Endometrium (tissue), 2 donors: ENCODE data around the gene RBBP9.
"Not testable (repeated sequence)": the region's sequence is repeated elsewhere in the genome, so short reads cannot be mapped to it uniquely, and the experiment has no call there.

Experiments used
- FAIRE-seq: peaks from 2 replicates; lab custom pipeline; 2012; peaks lifted over from hg19 to GRCh38; lab: Jason Lieb, UNC
- donor health status: control.
- donor health status: control.

The RBBP9 gene

GRCh38 chr20:18496740-18497592, at the start of gene RBBP9:
RBBP9 (minus strand) TSS chr20:18497225; CDS start chr20:18497167, 58 bp downstream.
- no peak for FAIRE-seq

GRCh38 chr20:18545566-18545965, 48.5 kb upstream of the RBBP9 start:
- FAIRE-seq = no peak

DNA sequence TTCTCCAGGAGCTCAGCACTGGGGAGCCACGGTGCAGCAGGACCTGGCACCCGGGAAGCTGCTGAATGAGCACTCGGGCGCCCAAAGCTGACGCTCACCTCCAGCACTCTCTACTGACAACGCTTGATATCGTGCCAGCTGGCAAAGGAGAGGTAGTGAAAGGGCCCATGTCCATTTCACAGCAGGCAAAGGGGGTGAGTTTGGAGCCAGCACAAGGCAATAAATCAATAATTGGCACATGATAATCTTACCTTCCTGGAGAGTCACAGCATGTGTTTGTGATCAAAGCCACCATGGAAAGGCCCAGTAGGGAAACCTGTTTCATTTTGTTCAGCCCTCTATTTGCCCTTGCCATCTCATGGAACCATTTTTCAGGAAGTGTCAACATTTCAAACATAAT, 46.9 kb upstream of the RBBP9 start:
- FAIRE-seq = no peak

DNA sequence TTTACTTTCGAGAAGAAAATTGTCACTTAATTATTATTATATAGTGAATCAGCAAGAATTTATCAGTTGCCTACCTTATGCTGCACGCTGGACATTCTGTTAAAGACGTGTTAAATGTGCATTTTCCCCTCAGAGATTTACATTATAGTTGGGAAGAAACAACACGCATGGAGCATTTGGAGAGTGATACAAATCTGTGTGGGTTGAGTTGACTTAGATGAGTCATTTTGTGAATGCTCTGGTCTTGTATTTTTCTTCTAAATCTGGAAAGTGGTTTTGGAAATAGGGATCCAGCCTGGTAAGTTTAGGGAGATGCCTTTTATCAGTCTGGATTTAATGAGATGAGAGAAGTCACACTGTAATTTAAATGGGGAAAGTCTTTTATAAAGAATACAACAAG, 46.2 kb upstream of the RBBP9 start:
- FAIRE-seq = no peak

- FAIRE-seq = no peak
Observed at GRCh38 chr20:18541741-18542140, 44.7 kb upstream of the RBBP9 start.

GRCh38 chr20:18537651-18538050, 40.6 kb upstream of the RBBP9 start:
- no peak for FAIRE-seq

- FAIRE-seq = no peak
Observed at GRCh38 chr20:18533978-18534644, 37.1 kb upstream of the RBBP9 start.

GRCh38 chr20:18533491-18533890, 36.5 kb upstream of the RBBP9 start:
- FAIRE-seq = no peak

GRCh38 chr20:18532626-18533025, 35.6 kb upstream of the RBBP9 start:
- FAIRE-seq = no peak

- FAIRE-seq = no peak
Observed at GRCh38 chr20:18529041-18529440, 32.0 kb upstream of the RBBP9 start.

- FAIRE-seq = no peak
Observed at GRCh38 chr20:18527836-18528235, 30.8 kb upstream of the RBBP9 start.

DNA sequence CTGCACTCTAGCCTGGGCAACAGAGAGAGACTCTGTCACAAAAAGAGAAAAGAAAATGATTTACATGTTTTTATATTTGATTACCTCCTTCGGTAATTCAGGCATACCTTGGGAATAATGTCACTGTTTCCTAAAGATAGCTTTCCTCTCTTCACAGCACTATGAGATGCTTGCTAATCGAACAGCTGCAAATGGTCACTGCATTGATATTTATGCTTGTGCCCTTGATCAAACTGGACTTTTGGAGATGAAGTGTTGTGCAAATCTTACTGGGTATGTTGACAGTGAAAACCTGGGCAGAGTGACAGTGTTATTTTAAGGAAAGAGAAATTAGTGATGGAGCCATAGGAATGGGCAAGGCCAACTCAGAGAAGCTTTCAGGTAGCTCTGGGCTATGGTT, 30.3 kb upstream of the RBBP9 start:
- no peak for FAIRE-seq

- not testable (repeated sequence) for FAIRE-seq
Observed at GRCh38 chr20:18526761-18527160, 29.7 kb upstream of the RBBP9 start.

DNA sequence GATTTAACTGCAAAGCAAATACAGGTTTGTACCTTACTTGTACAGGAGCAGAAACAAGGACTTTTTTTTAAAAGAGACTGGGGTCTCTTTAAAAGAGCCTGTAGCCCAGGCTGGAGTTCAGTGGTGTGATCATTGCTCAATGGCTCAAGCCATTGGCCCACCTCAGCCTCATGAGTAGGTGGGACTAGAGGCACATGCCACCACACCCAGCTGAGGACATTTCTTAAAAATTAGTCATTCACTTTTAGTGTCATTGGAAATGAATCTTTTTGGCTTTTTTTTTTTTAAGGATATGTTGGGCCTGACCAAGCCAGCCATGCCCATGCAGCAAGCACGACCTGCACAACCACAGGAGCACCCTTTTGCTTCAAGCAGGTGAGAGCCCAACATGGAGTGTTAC, 27.6 kb upstream of the RBBP9 start:
- no peak for FAIRE-seq

GRCh38 chr20:18523066-18523465, 26.0 kb upstream of the RBBP9 start:
- FAIRE-seq = no peak

DNA sequence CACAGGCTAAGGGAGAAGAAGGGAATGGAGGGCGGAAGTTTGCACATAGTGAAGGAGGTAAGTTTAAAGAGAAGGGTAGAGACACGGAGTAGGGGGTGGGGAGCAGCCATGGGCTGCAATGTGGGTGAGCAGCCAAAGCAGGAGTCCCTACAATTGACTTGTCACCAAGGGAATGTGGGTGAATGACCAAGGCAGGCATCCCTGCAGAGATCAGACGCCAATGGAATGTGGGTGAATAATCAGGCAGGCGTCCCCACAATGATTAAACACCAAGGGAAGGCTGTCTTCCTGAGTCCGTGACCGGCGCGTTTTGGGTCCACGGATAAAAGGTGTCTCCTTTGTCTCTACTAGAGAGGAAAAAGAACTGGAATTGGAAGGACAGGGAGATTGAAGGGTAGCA, 25.0 kb upstream of the RBBP9 start:
- FAIRE-seq = not testable (repeated sequence)

DNA sequence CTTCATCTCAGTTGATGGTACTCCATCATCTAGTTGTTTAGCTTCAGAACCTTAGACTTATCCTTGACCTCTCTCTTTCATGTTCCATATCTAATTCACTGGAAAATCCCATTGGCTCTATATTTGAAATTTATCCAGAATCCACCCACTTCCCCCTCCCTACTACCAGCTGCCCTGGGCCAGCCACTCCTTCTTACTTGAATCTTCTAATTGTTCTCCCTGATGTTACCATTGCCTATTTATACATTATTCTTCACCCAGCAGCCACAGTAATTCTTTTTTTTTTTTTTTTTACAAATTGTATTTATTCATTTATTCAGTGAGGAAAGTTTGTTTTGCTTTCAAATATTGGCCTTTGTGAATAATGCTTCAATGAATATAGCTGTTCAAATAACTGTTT, 18.9 kb upstream of the RBBP9 start:
- no peak for FAIRE-seq

DNA sequence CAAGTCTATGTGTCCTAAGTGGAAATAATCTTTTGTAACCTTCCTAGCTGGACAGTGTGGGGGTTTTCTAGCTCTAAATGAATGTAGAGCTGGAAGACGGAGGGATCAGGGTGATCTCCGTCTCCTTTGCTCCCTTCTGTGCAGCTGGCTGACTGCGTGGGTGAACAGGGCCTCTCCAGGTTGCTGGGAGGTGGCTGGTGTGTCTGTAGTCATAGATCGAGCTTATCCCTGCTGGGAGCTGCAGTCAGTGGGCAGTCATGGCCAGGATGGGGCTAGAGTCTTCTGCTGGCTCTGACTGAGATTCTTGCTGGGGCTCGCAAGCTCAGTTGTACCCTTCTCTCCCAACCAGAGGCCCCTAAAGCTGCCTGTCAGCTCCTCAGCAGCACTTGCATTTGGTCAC, 17.1 kb upstream of the RBBP9 start:
- FAIRE-seq = no peak

DNA sequence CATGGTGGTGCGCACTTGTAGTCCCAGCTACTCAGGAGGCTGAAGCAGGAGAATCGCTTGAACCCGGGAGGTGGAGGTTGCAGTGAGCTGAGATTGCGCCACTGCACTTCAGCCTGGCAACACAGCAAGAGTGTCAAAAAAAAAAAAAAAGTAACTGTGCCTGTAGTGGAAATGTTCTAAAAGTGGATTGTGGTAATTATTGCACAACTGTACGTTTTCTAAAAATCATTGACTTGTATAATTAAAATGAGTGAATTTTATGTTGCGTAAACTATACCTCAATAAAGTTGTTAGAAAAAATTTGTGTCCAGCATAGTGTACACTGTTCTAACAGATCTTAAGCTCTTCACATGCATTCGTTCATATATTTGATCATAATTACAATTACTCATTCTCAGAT, 16.2 kb upstream of the RBBP9 start:
- FAIRE-seq = no peak

DNA sequence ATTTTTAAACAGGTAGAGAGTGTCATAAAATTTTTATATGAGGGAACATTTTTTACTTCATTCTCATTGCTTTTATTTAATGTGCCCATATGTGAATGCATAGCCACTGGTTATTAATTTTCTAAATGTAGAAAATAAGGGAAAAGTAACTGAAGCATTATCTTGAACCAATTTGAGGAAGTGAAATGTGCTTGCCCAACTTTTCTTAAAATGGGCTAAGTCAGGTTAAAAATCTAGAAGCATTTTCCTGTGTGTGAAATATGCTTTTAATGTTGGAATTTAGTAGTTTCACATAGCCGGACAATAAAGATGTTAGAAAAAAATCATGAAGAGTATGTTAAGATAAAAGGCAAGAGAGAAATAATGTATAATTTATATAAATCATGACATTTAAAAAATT, 14.5 kb upstream of the RBBP9 start:
- FAIRE-seq = no peak

DNA sequence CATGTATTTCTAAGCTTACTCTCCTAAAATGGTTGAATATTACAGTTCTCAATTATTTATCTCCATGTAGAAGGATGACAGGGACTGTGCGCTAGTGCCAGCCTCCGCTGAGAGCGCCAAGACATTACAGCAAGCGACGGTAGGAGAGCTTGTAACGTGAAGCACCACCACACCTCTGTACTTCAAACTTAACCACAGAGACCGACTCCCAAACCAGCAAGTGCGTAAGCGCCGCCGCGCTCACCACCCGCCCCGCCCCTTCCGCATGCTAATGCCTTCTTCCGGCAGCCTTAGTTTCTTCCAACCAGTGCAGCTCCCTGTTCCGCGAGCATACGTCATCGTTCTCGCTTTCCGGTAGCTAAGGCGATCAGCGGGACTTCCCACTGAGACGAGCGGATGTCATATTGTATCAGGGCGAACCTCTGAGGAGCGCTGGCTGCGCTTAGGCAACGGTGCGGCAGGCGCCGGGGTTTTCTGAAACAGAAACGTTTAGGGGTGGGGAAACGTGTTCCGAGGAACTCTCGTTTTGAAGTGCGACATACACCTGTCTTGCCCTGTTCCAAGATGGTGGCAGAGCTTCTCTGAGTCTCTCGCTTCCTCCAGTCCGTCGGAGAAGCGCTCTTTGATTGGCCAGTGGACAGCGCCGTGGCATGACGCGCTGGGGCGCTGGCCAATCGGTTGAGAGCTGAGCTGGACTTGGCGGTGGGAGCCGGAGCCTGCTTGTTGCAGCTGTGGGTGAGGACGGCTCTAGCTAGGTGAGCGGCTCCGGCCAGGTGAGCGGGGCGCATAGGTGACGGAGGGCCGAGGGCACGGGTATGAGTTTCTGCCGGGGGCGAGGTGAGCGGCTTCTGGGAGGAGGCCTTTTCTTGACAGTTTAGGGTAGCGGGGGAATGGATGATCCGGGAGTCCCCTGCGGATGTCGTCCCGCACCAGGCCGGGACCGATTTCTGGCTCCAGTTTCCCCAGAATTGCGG, 10.5 kb upstream of the RBBP9 start, which contains the start of gene SEC23B:
SEC23B (plus strand) TSS at position 723 of the 974 bp plus-strand sequence. CDS start 2,896 bp downstream, outside the sequence.
- peak; percentile 93 for FAIRE-seq

DNA sequence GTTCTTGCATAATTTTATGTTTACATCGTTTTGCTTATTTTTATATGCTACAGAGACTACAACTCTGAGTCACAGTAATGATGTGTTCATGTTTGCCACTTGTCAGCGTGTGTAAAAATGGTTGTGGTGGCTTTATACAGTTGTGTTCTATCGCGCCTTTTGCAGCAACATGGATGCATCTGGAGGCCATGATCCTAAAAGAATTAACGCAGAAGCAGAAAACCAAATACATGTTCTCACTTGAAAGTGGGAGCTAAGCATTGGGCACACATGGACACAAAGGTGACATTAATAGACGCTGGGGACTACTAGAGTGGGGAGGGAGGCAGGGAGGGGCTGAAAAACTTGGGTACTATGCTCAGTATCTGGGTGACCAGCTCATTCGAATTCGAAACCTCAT, 9.7 kb upstream of the RBBP9 start:
- FAIRE-seq = no peak
